ENCODE data around the gene ITPKB. TPM values are rescaled to one million over a fixed set of nuclear protein-coding genes. Genes with fewer than 3 reads are reported as not detected.

ITPKB gene
- polyA plus RNA-seq, 1 of the 3 experiments (the other 2 are of a cell fraction): 2.4 TPM

- Histone ChIP-seq H3K9ac (no peak overlapping the region), H4K20me1 (ENCODE audit: insufficient read depth) (no peaks in the 10 kb centered on the region), H2AFZ (ENCODE audit: low read depth) (no peak overlapping the region), H3K4me1 (ENCODE audit: control insufficient read depth in 1 of 2, insufficient read depth in 2 of 2, low read depth in 1 of 2, low read length in 1 of 2) (peaks cover 7 to 11% of the 10 kb centered on the region in 2 experiments; a peak in 2 of 4 replicates), H3K27me3 (ENCODE audit: insufficient read depth) (no peaks in the 10 kb centered on the region), H3K4me2 (no peak overlapping the region), H3K9me3 (no peaks in the 10 kb centered on the region), H3K27ac (ENCODE audit: low read depth in 2 of 2, low read length in 1 of 2) (no peak overlapping the region), H3K36me3 (replicated peaks in 1 of 2; ENCODE audit: control insufficient read depth in 1 of 2, insufficient read depth in 2 of 2, low read length in 1 of 2) (no peaks in the 10 kb centered on the region), H3K4me3 (ENCODE audit: low read depth in 2 of 2, low read length in 1 of 2) (no peak overlapping the region), H3F3A (replicated peaks; ENCODE audit: insufficient read depth) (no peaks in the 10 kb centered on the region), H3K79me2 (ENCODE audit: insufficient read depth) (no peaks in the 10 kb centered on the region), H3K9me2 (no peaks in the 10 kb centered on the region)
- WGBS (ENCODE audit: low lambda C conversion rate): 86% methylated on average over 4 of the region's 4 CpGs
- TF ChIP-seq YY1 (IDR thresholded peaks at IDR 0.05; ENCODE audit: low read depth): no peak
- TF ChIP-seq SMC3 (IDR thresholded peaks at IDR 0.05; ENCODE audit: low read depth, low read length): no peak
- TF ChIP-seq, protein P1, sequence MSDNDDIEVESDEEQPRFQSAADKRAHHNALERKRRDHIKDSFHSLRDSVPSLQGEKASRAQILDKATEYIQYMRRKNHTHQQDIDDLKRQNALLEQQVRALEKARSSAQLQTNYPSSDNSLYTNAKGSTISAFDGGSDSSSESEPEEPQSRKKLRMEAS (IDR thresholded peaks at IDR 0.05; ENCODE audit: low read depth): no peak
- no peak for TF ChIP-seq JUND (IDR thresholded peaks at IDR 0.05)
- no peak for TF ChIP-seq FOXJ3 (CRISPR knock-in tag; IDR thresholded peaks at IDR 0.05)
- no peak for TF ChIP-seq POLR2AphosphoS5 (IDR thresholded peaks at IDR 0.05; ENCODE audit: low read depth, low read length)
- TF ChIP-seq NRF1 (IDR thresholded peaks at IDR 0.05; ENCODE audit: low read depth, low read length): no peak
- TF ChIP-seq SIN3A (IDR thresholded peaks at IDR 0.05; ENCODE audit: borderline replicate concordance, low read depth, low read length): no peak
- no peak for TF ChIP-seq ZBTB33 (IDR thresholded peaks at IDR 0.05; ENCODE audit: borderline replicate concordance, low read depth)
- no peak for TF ChIP-seq MXI1 (IDR thresholded peaks at IDR 0.05; ENCODE audit: low read depth, low read length)
- no peak for TF ChIP-seq FOXM1 (IDR thresholded peaks at IDR 0.05; ENCODE audit: low read depth)
- TF ChIP-seq, protein P2, sequence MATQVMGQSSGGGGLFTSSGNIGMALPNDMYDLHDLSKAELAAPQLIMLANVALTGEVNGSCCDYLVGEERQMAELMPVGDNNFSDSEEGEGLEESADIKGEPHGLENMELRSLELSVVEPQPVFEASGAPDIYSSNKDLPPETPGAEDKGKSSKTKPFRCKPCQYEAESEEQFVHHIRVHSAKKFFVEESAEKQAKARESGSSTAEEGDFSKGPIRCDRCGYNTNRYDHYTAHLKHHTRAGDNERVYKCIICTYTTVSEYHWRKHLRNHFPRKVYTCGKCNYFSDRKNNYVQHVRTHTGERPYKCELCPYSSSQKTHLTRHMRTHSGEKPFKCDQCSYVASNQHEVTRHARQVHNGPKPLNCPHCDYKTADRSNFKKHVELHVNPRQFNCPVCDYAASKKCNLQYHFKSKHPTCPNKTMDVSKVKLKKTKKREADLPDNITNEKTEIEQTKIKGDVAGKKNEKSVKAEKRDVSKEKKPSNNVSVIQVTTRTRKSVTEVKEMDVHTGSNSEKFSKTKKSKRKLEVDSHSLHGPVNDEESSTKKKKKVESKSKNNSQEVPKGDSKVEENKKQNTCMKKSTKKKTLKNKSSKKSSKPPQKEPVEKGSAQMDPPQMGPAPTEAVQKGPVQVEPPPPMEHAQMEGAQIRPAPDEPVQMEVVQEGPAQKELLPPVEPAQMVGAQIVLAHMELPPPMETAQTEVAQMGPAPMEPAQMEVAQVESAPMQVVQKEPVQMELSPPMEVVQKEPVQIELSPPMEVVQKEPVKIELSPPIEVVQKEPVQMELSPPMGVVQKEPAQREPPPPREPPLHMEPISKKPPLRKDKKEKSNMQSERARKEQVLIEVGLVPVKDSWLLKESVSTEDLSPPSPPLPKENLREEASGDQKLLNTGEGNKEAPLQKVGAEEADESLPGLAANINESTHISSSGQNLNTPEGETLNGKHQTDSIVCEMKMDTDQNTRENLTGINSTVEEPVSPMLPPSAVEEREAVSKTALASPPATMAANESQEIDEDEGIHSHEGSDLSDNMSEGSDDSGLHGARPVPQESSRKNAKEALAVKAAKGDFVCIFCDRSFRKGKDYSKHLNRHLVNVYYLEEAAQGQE (IDR thresholded peaks at IDR 0.05; ENCODE audit: low read depth, low read length): no peak
- TF ChIP-seq, protein P3, sequence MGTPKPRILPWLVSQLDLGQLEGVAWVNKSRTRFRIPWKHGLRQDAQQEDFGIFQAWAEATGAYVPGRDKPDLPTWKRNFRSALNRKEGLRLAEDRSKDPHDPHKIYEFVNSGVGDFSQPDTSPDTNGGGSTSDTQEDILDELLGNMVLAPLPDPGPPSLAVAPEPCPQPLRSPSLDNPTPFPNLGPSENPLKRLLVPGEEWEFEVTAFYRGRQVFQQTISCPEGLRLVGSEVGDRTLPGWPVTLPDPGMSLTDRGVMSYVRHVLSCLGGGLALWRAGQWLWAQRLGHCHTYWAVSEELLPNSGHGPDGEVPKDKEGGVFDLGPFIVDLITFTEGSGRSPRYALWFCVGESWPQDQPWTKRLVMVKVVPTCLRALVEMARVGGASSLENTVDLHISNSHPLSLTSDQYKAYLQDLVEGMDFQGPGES (IDR thresholded peaks at IDR 0.05; ENCODE audit: low read depth, low read length): no peak
- no peak for TF ChIP-seq MEF2A (IDR thresholded peaks at IDR 0.05; ENCODE audit: borderline replicate concordance, low read depth)
- no peak for TF ChIP-seq RCOR1 (IDR thresholded peaks at IDR 0.05; ENCODE audit: low read length)
- TF ChIP-seq RAD21 (IDR thresholded peaks at IDR 0.05; ENCODE audit: low read length): no peak
- ChIA-PET CTCF (interaction anchor here (1.2 to 3.0 kb wide), 2 partner anchors 13 to 20 kb away, joined by 3 to 7 read pairs; no protein-coding TSS in a partner anchor), POLR2A (no interaction called here)
- no peak for DNase-seq
These were observed 46.9 kb downstream of the ITPKB start for GRCh38 chr1:226692051-226692792.
